ENCODE data around the gene SNX4. TPM values are rescaled to one million over a fixed set of nuclear protein-coding genes. Genes with fewer than 3 reads are reported as not detected.
"Not testable (repeated sequence)": the region's sequence is repeated elsewhere in the genome, so short reads cannot be mapped to it uniquely, and the experiment has no call there.

The SNX4 gene
- total RNA-seq, 4 donors from 2014 or later = 35.8 to 85.5 (median 50.9) TPM

GRCh38 chr3:125498630-125499029 is 21.4 kb downstream of the SNX4 start:
- Histone ChIP-seq H3K4me1 (peaks cover 0 to 15% (median 0%) of the 10 kb centered on the region in 3 donors), H3K27ac (no peak overlapping the region), H3K27me3 (no peaks in the 10 kb centered on the region), H3K36me3 (peaks cover 5 to 66% of the 10 kb centered on the region in 2 donors), H3K9me3 (no peaks in the 10 kb centered on the region), H3K4me3 (no peak overlapping the region)
- TF ChIP-seq POLR2A (IDR thresholded peaks at IDR 0.05) (no peak), CTCF (IDR thresholded peaks at IDR 0.05) (no peak), EP300 (IDR thresholded peaks at IDR 0.05) (no peak), POLR2AphosphoS5 (IDR thresholded peaks at IDR 0.05) (no peak)
- ATAC-seq = no peak

GRCh38 chr3:125496701-125497100 is 23.3 kb downstream of the SNX4 start:
- WGBS, 2 donors (ENCODE audit: low coverage in 1 of 2) = 80 to 89% methylated on average over 2 of the region's 2 CpGs
- H3K4me1 ChIP-seq = peaks cover 0 to 15% (median 0%) of the 10 kb centered on the region in 3 donors
- no peak overlapping the region for H3K27ac ChIP-seq
- no peaks in the 10 kb centered on the region for H3K9me3 ChIP-seq
- H3K4me3 ChIP-seq = no peak overlapping the region
- no peak for TF ChIP-seq POLR2A (IDR thresholded peaks at IDR 0.05)
- no peak for TF ChIP-seq EP300 (IDR thresholded peaks at IDR 0.05)
- no peak for TF ChIP-seq CTCF (IDR thresholded peaks at IDR 0.05)
- no peak for TF ChIP-seq POLR2AphosphoS5 (IDR thresholded peaks at IDR 0.05)
- H3K27me3 ChIP-seq = no peaks in the 10 kb centered on the region
- ATAC-seq = no peak
- peaks cover 5 to 69% of the 10 kb centered on the region in 2 donors for H3K36me3 ChIP-seq

GRCh38 chr3:125482406-125482805 is 37.6 kb downstream of the SNX4 start:
- 100% methylated on average over 1 of the region's 1 CpG for WGBS, 2 donors (ENCODE audit: low coverage in 1 of 2)
- H3K27me3 ChIP-seq = no peaks in the 10 kb centered on the region
- H3K4me1 ChIP-seq = peaks cover 0 to 17% (median 0%) of the 10 kb centered on the region in 3 donors
- H3K9me3 ChIP-seq = no peaks in the 10 kb centered on the region
- H3K27ac ChIP-seq = no peak overlapping the region
- TF ChIP-seq CTCF (IDR thresholded peaks at IDR 0.05) = no peak
- no peak for TF ChIP-seq POLR2A (IDR thresholded peaks at IDR 0.05)
- TF ChIP-seq POLR2AphosphoS5 (IDR thresholded peaks at IDR 0.05) = no peak
- no peak for TF ChIP-seq EP300 (IDR thresholded peaks at IDR 0.05)
- no peak for ATAC-seq
- H3K36me3 ChIP-seq = peaks cover 0 to 61% of the 10 kb centered on the region in 2 donors
- no peak overlapping the region for H3K4me3 ChIP-seq

GRCh38 chr3:125481786-125482185 is 38.2 kb downstream of the SNX4 start:
- H3K4me1 ChIP-seq = peaks cover 0 to 17% (median 0%) of the 10 kb centered on the region in 3 donors
- no peaks in the 10 kb centered on the region for H3K9me3 ChIP-seq
- no peak overlapping the region for H3K27ac ChIP-seq
- TF ChIP-seq EP300 (IDR thresholded peaks at IDR 0.05) (no peak), POLR2A (IDR thresholded peaks at IDR 0.05) (no peak), POLR2AphosphoS5 (IDR thresholded peaks at IDR 0.05) (no peak), CTCF (IDR thresholded peaks at IDR 0.05) (no peak)
- no peak for ATAC-seq
- H3K36me3 ChIP-seq = peaks cover 0 to 63% of the 10 kb centered on the region in 2 donors
- no peak overlapping the region for H3K4me3 ChIP-seq
- H3K27me3 ChIP-seq = no peaks in the 10 kb centered on the region
- 86 to 94% methylated on average over 1 to 2 of the region's 2 CpGs for WGBS, 2 donors (ENCODE audit: low coverage in 1 of 2)

GRCh38 chr3:125481375-125481759 is 38.6 kb downstream of the SNX4 start:
- 94 to 100% methylated on average over 1 to 6 of the region's 9 CpGs for WGBS, 2 donors (ENCODE audit: low coverage in 1 of 2)
- Histone ChIP-seq H3K4me1 (peaks cover 0 to 17% (median 0%) of the 10 kb centered on the region in 3 donors), H3K36me3 (peaks cover 0 to 59% of the 10 kb centered on the region in 2 donors)
- H3K4me3 ChIP-seq, H3K27ac ChIP-seq, H3K27me3 ChIP-seq, ATAC-seq, H3K9me3 ChIP-seq: not testable (repeated sequence)
